Right ventricle myocardium inferior (tissue), 1 donor: ENCODE measurements around the gene P3H2. TPM values are rescaled to one million over a fixed set of nuclear protein-coding genes. Genes with fewer than 3 reads are reported as not detected.

ENCODE experiments used
- ATAC-seq: fragments of 200-7000 bp; cut with Tn5 transposase; one replicate; pipeline ENCODE4 v1.9.1; 2020; ENCODE audit warnings: mild to moderate bottlenecking, moderate library complexity
- DNase-seq: peaks from one replicate; pipeline ENCODE4 v3.0.0; 2021; ENCODE audit errors: missing footprints
- intact Hi-C: fragments of 100-400 bp; cut with DNase I; formaldehyde crosslinking; loops from one replicate; pipeline ENCODE4 v1.11.0; 2022
- total RNA-seq: library from RNA; stranded (reverse); fragmentation: NEBNext Ultra II Directional; extraction: Animal tissue kit (Norgen Biotek cat#: 25700); gene quantifications from one replicate; pipeline ENCODE4 v1.2.1, GENCODE V29; 2021
- donor health status: DM: no; HTN: yes; CAD: no; lungs with severe emphysema.

The P3H2 gene
- total RNA-seq, 1 donor from 2014 or later, result 1.3 TPM

DNA sequence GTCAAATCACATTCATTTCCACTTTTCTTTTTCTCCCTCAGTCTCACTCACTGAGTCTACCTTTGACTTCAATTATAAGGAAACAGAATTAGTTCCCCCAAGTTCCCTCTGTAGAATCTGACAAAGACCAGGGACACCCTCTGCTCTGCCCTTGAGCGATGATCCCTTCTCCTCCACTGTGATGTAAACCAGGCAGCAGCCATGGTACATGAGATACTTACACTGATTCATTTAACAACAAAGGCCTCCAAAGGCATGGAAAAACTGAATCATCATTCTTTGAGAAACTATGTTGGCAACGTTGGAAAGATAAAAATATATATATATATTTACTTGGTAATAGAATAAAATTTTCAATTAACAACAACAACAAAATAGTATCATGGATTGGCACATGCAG is 84.1 kb downstream of the P3H2 start:
- DNase-seq, result no peak
- intact Hi-C loops, result no loop called here
- ATAC-seq, result no peak

DNA sequence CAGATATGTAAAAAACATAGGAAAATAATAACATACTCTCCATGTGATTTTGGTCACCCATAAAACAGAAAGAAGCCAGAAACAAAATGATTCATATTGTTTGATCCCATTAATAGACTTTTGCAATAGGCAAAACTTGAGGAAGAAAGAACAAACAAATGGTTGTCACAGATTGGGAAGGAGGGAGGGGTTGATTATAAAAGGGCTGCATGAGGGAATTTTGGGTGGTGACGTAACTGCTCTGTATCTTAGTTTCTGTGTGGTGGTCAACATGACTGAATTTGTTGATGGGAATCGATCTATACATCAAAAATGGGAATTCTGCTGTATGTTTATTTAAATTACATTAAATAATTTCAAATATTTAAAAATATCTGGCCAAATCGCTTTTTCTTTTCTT is 86.3 kb downstream of the P3H2 start:
- intact Hi-C loops, result no loop called here
- DNase-seq (no peak), ATAC-seq (no peak)

DNA sequence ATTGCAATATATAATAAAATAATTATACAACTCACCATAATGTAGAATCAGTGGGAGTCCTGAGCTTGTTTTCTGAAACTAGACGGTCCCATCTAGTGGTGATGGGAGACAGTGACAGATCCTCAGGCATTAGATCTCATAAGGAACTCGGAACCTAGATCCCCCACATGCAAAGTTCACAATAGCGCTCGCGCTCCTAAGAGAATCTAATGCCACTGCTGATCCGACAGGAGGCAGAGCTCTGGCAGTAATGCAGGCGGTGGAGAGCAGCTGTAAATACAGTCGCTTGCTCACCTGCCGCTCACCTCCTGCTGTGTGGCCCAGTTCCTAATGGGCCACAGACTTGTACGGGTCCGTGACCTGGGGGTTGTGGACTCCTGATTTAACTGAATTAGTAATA is 87.8 kb downstream of the P3H2 start:
- intact Hi-C loops, result no loop called here
- ATAC-seq (no peak), DNase-seq (no peak)

GRCh38 chr3:190031887-190032752 is 88.6 kb downstream of the P3H2 start:
- intact Hi-C loops, result no loop called here
- no peak for ATAC-seq

DNA sequence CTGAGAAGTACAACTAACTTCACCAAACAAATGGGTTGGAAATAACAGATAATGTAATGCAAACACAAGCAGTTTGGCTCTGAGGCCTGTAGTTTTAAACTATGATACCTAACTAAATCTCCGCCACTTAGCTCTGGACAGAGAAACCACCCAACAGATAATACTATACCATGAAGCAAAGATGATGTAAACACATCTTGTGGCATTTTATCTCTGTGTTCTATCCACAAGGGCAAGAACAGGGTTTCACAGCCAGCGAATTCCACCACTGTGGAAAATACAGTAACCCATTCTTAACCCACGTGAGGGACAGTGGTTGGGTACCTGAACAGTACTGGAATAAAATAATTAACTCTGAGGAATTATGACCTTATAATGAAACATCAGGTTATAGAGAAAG is 93.6 kb downstream of the P3H2 start:
- intact Hi-C loops, result no loop called here
- DNase-seq (no peak), ATAC-seq (no peak)

More at GRCh38 chr3:190031887-190032752, 88.6 kb downstream of the P3H2 start:
- DNase-seq, result no peak

GRCh38 chr3:190026154-190026553 is 94.5 kb downstream of the P3H2 start:
- DNase-seq (no peak), ATAC-seq (no peak)
- intact Hi-C loops, result no loop called here

DNA sequence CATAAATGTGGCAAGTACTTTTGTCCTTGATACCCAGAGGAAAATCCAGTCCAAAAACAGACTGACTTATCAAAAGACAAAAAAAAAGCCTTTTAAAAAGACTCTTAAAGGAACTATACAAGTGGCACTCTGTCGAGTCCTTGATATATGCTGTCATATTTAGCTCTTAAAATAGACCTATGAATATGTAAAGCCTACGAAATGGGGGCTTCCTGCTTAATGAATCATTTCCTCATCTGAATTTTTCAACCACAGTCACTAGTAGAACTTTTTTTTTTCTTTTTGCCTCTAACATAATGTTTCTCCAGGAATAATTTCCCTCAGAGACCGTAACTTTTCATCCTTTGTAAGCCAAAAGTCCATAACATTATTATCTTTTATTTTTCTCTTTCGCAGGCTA is 95.8 kb downstream of the P3H2 start:
- no peak for ATAC-seq
- intact Hi-C loops, result no loop called here
- no peak for DNase-seq

DNA sequence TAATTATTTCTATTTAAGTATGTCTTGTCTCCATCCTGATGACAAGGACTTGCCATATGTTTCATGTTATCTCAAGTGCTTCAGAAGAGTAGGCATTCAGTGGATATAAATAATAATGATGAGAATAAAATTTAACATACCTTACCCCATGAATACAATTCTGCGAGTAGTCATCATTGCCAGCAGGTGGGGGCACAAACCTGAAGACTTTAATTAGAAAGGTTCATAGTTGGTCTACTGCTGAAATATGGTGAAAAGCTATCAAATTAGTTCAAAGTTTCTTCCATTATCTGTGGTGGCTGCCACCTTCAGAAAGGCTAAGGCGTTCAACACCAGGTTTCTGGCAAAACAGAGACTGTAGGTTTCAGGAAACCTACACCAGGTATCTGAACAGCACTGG is 100.9 kb downstream of the P3H2 start:
- ATAC-seq (no peak), DNase-seq (no peak)
- intact Hi-C loops, result no loop called here

DNA sequence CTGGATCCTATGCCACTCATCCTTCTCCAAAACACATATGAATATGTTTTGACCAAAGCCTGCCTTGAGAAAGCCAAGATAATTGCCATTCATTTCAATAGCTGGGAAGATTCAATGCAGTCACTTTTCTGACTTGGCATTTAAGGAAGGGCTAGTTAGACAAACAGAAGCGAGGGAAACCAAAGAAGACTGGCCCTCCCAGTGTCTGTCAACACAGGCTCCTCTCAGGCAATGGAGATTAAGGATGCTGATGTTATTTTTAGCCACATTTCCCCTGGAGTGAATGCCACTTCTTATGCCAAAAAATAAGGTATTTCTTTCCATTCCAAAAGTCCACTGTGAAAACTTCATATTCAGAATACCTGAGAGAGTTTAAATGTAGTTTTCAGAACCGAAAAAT is 101.7 kb downstream of the P3H2 start:
- no peak for ATAC-seq
- no peak for DNase-seq
- intact Hi-C loops, result no loop called here

GRCh38 chr3:190018460-190018859 is 102.2 kb downstream of the P3H2 start:
- ATAC-seq (no peak), DNase-seq (no peak)
- intact Hi-C loops, result no loop called here

DNA sequence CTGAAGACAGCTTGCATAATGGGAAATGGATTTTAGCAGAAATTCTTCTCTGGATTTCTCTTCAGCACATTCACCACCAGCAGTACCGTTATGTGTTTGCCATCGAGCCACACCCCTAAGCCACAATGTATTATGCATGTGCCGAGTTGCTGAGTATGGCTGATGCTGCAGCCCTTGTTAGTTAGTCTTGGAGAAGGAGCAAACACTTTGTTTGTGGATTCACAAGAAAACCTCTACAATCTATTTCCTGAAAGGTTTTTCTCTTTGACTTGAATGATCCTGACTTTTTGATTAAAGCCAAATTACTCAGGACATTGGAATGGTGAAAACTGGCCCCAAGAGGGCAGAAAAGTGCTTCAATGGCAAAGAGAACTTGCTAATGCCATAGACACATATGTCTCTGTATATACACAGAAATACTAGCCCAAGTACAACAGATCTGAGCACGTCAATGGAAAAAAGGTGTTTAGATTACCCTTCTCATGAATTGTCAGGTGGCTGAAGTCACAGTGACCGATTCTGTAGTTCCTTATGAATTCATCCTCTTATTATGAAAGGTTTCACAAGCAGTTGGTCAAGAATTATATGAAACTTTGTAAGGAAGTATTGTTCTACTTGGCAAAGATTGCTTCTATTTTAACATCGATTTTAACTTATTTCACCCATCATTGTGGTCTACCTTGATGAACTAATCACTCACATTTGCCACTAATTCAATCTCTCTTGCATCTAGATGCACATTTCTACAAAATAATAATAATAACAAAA is 103.0 kb downstream of the P3H2 start:
- ATAC-seq, result no peak
- intact Hi-C loops, result no loop called here
- DNase-seq, result no peak

DNA sequence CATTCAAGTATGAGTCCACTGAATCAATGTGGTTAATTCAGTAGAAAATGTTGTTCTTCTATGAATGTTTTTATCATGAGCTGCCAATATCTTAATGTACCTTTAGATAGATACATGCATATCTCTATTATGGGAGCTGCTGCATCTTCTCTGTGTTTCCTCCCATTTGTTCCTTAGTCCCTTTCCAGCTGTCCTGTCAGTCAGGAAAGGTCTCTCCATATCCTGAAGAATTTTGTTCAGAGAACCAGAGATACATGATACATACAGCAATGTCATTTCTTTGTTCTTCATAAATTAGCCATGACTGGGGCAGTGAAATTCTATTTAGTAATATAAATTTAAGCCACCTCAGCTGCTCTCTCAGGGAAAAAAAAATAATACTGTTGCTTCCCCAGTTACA is 103.7 kb downstream of the P3H2 start:
- DNase-seq (no peak), ATAC-seq (no peak)
- intact Hi-C loops, result no loop called here

DNA sequence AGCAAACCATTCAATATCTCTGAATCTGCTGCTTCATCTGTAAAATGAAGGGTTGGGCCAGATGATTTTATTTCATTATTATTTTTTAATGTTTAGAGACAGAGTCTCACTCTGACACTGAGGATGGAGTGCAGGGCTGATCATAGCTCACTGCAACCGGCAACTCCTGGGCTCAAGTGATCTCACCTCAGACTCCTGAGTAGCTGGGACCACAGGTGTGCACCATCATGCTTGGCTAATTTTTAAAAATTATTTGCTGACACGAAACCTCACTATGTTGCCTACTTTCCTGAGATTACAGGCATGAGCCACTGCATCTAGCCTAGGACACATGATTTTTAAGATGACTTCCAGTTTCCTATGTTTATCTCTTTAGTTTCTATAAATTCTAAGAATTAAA is 105.8 kb downstream of the P3H2 start:
- DNase-seq (no peak), ATAC-seq (no peak)
- intact Hi-C loops, result no loop called here

DNA sequence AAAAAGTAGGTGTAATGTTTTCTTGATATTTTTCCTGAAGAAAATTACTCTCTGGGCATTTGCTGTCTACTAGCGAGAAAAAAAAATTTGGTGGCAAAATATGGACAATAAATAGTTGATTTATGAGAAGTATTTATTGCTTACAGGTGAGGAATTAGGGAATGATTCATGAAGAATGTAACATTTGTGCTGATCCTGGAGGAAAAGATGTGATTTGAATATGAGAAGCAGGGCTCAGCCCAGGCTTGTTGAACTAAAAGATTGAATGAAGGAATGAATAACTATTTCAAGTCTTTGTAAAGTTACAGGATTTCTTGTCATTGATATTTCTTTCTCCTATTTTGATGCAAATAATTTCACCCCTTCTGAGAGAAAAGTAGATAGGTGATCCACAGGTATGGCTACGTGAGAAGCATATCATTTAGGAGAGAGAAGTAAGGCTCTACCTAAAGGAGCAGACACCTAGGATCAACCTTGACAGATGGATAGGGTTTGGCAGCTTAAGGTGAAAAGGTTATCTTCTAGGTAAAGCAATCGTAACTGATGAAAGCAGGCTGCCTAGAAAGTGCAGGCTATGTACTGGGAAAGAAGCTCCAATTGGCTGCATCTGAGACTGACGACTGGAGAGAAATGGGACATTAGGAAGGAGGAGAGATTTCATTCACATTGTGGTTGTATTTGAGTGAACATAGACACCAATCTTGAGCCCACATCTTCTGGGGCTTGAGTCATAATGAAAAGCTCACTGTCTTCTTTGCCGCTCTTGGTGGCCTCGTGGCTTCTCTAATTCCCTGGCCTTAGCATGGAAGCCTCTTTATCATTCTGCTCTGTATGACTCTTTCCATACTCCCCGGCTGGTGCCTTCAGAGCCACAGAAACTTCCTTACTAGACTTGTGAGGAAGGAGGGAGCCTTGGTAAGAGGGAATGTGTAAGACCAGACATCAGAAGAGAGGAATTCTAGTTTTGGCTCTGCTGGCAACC is 106.5 kb downstream of the P3H2 start:
- intact Hi-C loops, result no loop called here
- no peak for DNase-seq
- ATAC-seq, result no peak

- intact Hi-C loops, result no loop called here
- DNase-seq (no peak), ATAC-seq (no peak)
These were observed 107.9 kb downstream of the P3H2 start for GRCh38 chr3:190012784-190013183.

DNA sequence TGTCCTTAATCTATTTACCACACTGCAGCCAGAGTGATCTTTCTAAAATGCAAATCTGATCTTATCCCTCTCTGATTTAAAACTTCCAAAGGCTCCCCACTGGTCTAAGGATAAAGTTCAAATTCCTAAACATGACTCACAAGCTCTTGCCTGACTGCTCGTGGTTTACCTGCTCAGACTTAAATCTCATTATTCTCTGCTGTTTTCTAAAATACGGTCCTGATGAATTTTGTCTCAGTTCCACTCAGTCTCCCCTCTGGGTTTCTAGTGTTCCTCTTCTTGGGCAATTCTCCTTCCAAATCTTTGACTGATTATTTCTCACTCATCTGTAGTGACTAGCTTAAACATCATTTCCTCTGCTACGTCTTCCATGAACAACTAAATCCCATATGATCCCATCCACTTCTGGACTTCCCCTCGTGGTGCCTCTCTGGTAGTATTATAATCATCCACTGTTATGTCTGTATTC is 108.3 kb downstream of the P3H2 start:
- no peak for ATAC-seq
- intact Hi-C loops, result no loop called here
- no peak for DNase-seq

- no peak for DNase-seq
- intact Hi-C loops, result no loop called here
- no peak for ATAC-seq
These were observed 110.2 kb downstream of the P3H2 start for GRCh38 chr3:190010486-190010885.

DNA sequence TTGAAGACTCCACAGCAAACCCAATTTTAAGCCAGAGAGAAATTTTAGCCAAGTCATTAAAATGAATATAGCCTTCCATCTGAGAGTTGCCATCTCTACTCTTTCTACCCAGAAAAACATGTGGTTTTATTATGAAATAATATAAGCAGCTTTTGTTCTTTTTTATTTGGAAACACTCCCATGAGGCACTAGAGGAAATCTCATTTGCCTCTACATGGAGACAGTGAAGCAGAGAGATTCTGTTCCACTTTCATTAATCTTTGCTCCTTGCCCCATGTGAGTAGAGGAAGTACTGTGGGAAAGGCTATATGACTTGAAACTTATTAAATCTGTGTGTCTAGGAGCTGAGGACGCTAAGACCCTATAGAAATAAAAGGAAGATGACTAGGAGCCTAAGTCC is 111.1 kb downstream of the P3H2 start:
- DNase-seq, result no peak
- ATAC-seq, result peak; percentile 39
- intact Hi-C loops, result no loop called here

DNA sequence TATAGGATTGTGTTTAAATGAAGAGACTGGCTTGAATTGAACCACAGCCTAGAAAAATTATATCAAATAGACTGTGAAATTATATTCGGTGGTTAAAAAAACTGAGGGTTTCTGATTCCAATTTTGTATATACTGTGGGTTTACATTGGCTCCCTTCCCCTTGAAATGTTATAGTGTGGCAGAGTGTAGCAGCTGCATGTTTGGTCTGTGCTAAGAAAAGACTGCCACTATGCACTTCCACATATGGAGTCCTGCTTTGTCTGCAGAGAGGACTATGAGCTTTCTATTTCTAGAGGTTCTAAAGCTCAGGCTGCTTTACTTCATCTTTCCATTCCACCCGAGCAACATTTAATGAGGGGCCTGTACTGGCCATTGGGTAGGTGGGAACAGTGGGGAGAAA is 112.3 kb downstream of the P3H2 start:
- ATAC-seq (no peak), DNase-seq (no peak)
- intact Hi-C loops, result no loop called here
